Right cardiac atrium (tissue), 5 donors: Measurements from ENCODE around the gene RNASE7. TPM values are rescaled to one million over a fixed set of nuclear protein-coding genes. Genes with fewer than 3 reads are reported as not detected.

Experiments used
- ATAC-seq, 2 donors: fragments of 200-7000 bp; cut with Tn5 transposase; one replicate each; pipeline versions ENCODE4 v1.8.0 to v1.9.1; 2020; ENCODE audit warnings: moderate library complexity in 2 of 2, mild to moderate bottlenecking in 1 of 2
- DNase-seq, 3 donors: peaks; one replicate each; pipeline ENCODE4 v3.0.0-alpha.2; 2020
- H3K27ac ChIP-seq: one replicate; pipeline ENCODE4 v1.5.1; 2013; ENCODE audit warnings: mild to moderate bottlenecking, low read length, control low read depth, moderate library complexity
- H3K27me3 ChIP-seq: one replicate; pipeline ENCODE4 v1.6.1; 2013; ENCODE audit not compliant: control insufficient read depth, insufficient read depth
- H3K4me1 ChIP-seq: one replicate; pipeline ENCODE4 v1.6.1; 2013; ENCODE audit warnings: low read length; ENCODE audit not compliant: control insufficient read depth, insufficient read depth
- H3K4me3 ChIP-seq: one replicate; pipeline ENCODE4 v1.5.1; 2013; ENCODE audit warnings: low read length, control low read depth
- H3K9me3 ChIP-seq: one replicate; pipeline ENCODE4 v1.6.1; 2013; ENCODE audit warnings: low read length; ENCODE audit not compliant: control insufficient read depth
- WGBS: extraction: QIAGEN DNeasy Blood & Tissue Kit; methylation state at CpG from one replicate; pipeline ENCODE4 v1.1.7; 2013; 5-methylcytosine and 5-hydroxymethylcytosine counted together
- intact Hi-C, 4 donors: fragments of 100-400 bp; cut with DNase I; formaldehyde crosslinking; loops; one replicate each; pipeline versions ENCODE4 v1.11.0 to v1.14.0; 2022 to 2023
- polyA plus RNA-seq: library from polyadenylated mRNA; stranded (reverse); fragments of 200-250 nt; gene quantifications from one replicate; pipeline ENCODE4 v1.2.3, GENCODE V29; 2013
- total RNA-seq, 4 donors: library from RNA; stranded (reverse); fragmentation: NEBNext Ultra II Directional; extraction: Animal tissue kit (Norgen Biotek cat#: 25700); gene quantifications; one replicate each; pipeline ENCODE4 v1.2.1, GENCODE V29; 2021
- donor health status: healthy with polysubstance abuse.
- donor health status: DM: no; HTN: yes; CAD: no.
- donor health status: DM: no; HTN: no; CAD: no.
- donor health status: DM: no; HTN: yes; CAD: no; lungs with severe emphysema.
- donor health status: DM: yes; HTN: yes; CAD: no.

RNASE7 gene
- total and polyA plus RNA-seq, 5 donors, result not detected

DNA sequence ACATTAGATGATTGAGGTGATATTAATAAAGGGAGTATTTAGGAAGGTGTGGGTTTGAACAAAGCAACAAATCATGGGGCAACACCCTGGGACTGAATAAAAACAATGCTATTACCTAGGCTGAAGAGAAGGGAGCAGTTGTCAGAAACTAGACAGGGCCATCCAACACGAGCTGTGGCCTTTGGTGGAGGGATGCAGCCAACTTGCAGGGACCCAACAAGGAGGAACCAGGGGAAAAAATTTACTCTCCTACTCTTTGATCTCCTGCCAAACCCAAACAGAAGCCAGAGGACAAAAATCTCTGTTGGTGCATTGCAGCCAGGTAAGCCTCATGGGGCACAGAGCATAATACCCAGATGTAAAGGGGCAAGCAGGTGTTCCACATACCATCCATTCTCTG is 31.0 kb upstream of the RNASE7 start:
- Histone ChIP-seq H3K4me3 (no peak overlapping the region), H3K27me3 (no peaks in the 10 kb centered on the region), H3K9me3 (no peaks in the 10 kb centered on the region), H3K4me1 (no peaks in the 10 kb centered on the region), H3K27ac (no peak overlapping the region)
- 82% methylated on average over 1 of the region's 1 CpG for WGBS
- no peak for ATAC-seq
- intact Hi-C loops, result loop anchor here in 1 of 4 donors (5.0 kb wide), 1 partner anchor 81 kb away; no protein-coding TSS in a partner anchor
- DNase-seq, result no peak

- peak overlapping the region; percentile 8 for H3K27ac ChIP-seq
- H3K4me3 ChIP-seq, result no peak overlapping the region
- no peaks in the 10 kb centered on the region for H3K9me3 ChIP-seq
- WGBS, result under 1% methylated on average over 4 of the region's 4 CpGs
- H3K27me3 ChIP-seq, result no peaks in the 10 kb centered on the region
- ATAC-seq (peak; percentile 80 to 83), DNase-seq (peak; percentile 78 to 87 (median 86))
- intact Hi-C loops, result loop anchor here (1.0 to 5.0 kb wide), 5 partner anchors 26 to 92 kb away; no protein-coding TSS in a partner anchor
- H3K4me1 ChIP-seq, result no peaks in the 10 kb centered on the region
These were observed 27.4 kb upstream of the RNASE7 start for GRCh38 chr14:21014761-21015190.

DNA sequence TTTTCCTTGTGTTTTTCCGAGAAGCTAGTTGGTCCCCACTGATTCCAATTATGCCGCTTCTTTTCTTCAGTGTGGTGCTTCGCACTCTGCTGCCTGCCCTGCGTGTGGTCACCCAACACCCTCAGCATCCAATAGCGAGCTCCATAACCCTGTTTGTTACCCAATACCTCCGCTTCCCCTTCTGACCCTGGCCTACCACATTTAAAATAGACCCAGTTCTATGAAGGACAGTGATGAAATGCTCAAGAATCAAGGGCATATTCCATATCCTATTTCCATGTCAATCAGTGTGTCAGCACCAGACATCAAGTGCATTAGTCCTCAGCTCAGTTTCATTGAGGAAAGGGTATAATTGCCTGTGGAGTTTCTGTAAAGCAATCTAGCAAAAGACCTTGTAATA is 26.9 kb upstream of the RNASE7 start:
- no peak overlapping the region for H3K4me3 ChIP-seq
- intact Hi-C loops, result loop anchor here (2.0 to 5.0 kb wide), 4 partner anchors 25 to 91 kb away; no protein-coding TSS in a partner anchor
- no peaks in the 10 kb centered on the region for H3K9me3 ChIP-seq
- DNase-seq, result no peak
- 62% methylated on average over 6 of the region's 6 CpGs for WGBS
- ATAC-seq, result peak in 1 of 2 donors; percentile 32
- H3K4me1 ChIP-seq, result no peaks in the 10 kb centered on the region
- no peaks in the 10 kb centered on the region for H3K27me3 ChIP-seq
- no peak overlapping the region for H3K27ac ChIP-seq

DNA sequence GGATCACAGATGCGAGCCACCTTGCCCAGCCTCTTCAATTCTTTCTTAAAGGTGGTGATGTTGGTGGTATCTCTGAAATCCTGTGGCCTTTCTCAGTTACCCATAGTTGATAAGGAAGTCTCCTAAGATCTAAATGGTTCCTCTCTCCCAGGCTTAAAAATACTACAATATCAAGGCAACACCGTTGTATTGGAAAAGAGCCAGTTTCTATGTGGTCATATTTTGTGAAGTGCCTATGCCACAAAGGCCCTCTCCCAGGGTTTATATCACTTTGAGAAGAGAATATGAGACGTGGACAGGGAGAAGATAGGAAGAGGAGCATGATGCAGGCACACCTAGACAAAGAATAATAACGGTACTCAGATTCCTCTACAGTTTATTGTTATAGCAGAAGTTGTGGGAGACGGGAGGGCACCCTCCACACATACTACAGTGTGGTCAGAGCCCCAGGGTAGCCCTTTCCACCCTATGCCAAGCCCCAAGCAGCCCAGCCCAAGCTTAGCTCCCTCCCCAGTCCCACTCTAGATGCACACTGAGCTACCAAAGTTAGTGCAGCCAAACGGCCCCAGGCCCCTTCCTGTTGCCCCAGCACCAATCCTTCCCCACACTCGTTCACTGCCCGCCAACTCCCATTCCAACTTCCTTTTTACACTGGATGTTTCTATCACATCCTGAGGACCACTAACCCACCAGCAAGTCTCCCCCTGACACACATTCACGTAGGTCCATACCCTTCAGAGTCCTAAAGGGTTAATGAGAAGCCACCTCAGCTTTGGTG is 25.6 kb upstream of the RNASE7 start:
- intact Hi-C loops, result loop anchor here in 1 of 4 donors (5.0 kb wide), 1 partner anchor 76 kb away; no protein-coding TSS in a partner anchor
- H3K27ac ChIP-seq, result no peak overlapping the region
- no peaks in the 10 kb centered on the region for H3K27me3 ChIP-seq
- H3K4me1 ChIP-seq, result no peaks in the 10 kb centered on the region
- H3K4me3 ChIP-seq, result no peak overlapping the region
- ATAC-seq (no peak), DNase-seq (no peak)
- WGBS, result 57% methylated on average over 9 of the region's 9 CpGs
- H3K9me3 ChIP-seq, result no peaks in the 10 kb centered on the region

DNA sequence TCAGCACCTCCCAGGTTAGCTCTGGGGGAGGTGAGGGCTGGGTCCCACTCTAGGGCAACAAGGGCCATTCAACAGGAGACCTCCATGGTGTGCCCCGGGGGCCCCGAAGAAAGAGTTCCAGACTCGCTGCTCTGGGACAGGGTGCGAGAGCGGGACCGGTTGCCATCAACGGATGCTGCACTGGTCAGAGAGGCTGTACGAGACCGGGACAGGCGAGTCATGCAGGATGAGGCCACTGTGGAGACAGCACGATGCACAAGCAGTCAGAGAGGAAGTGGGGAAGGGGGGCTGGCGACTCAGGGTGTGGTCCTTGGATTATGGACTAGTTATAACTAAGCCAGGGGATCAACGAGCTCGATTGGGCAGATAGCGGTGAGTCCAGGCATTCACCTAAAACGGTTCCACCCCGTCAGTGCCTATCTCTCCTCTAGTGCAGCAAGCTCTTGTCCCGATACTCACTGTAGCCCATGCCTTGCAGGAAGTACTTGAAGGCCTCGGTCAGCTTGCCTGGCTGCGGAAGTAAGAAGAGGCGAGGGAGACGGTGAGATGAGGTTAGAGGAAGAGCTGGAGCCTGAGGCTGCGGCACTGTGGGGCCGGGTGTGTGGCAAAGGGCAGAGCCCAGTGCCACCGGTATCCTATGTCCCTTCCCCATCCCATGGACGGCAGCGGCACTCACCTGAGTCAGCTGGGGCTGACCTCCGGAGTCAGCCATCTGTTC is 24.5 kb upstream of the RNASE7 start:
- no peaks in the 10 kb centered on the region for H3K27me3 ChIP-seq
- peaks cover 3% of the 10 kb centered on the region for H3K4me1 ChIP-seq
- no peak overlapping the region for H3K27ac ChIP-seq
- intact Hi-C loops, result loop anchor here in 1 of 4 donors (5.0 kb wide), 1 partner anchor 75 kb away; no protein-coding TSS in a partner anchor
- ATAC-seq (peak in 1 of 2 donors; percentile 3), DNase-seq (peak in 1 of 3 donors; percentile 55)
- 72% methylated on average over 28 of the region's 28 CpGs for WGBS
- H3K4me3 ChIP-seq, result no peak overlapping the region
- no peaks in the 10 kb centered on the region for H3K9me3 ChIP-seq

DNA sequence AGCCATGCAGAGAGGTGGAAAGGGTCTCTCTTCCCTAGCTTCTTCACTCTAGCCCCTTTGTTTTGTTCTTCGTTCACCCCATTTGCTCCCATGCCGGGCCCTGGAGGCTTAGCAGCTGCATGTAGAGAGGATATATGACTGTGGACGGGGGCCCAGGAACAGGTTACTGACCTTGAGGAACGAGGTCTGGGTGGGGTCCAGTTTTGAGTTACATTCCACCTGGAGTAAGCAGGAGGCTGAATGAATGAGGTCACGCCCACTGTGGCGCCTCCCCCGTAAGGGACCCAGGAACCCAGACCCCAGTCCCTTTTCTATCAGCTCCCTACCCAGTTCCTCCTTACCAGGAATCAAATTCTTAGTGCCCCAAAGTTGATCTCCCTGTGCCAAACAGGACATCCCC is 23.9 kb upstream of the RNASE7 start:
- no peaks in the 10 kb centered on the region for H3K9me3 ChIP-seq
- 82% methylated on average over 7 of the region's 7 CpGs for WGBS
- H3K4me1 ChIP-seq, result peaks cover 4% of the 10 kb centered on the region
- H3K4me3 ChIP-seq, result no peak overlapping the region
- no peak overlapping the region for H3K27ac ChIP-seq
- ATAC-seq, result no peak
- H3K27me3 ChIP-seq, result no peaks in the 10 kb centered on the region
- no peak for DNase-seq
- intact Hi-C loops, result loop anchor here in 1 of 4 donors (5.0 kb wide), 1 partner anchor 74 kb away; no protein-coding TSS in a partner anchor

GRCh38 chr14:21018781-21019180 is 23.4 kb upstream of the RNASE7 start:
- WGBS, result 93% methylated on average over 3 of the region's 3 CpGs

DNA sequence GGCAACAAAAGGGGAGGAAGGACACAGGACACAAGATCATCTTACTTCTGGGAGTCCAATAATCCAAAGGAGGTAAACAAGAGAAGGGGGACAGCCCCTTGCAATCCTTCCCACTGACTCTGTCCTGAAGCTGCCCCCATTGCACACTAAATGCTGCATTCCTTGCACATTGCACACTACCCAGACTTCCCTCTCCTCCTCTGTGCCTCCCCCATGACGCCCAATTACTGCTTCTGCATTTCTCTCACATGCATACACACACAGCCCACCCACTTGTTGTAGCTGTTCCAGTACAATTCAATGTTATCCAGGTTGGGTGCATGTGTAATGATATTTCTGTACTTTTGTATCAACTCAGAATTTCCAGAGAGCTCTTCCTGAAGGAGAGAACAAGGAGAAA is 22.8 kb upstream of the RNASE7 start:
- no peak overlapping the region for H3K27ac ChIP-seq
- 54% methylated on average over 1 of the region's 1 CpG for WGBS
- H3K4me3 ChIP-seq, result no peak overlapping the region

More at GRCh38 chr14:21018781-21019180, 23.4 kb upstream of the RNASE7 start:
- Histone ChIP-seq H3K27ac (no peak overlapping the region), H3K27me3 (no peaks in the 10 kb centered on the region), H3K9me3 (no peaks in the 10 kb centered on the region), H3K4me1 (peaks cover 4% of the 10 kb centered on the region), H3K4me3 (no peak overlapping the region)
- intact Hi-C loops, result loop anchor here in 1 of 4 donors (5.0 kb wide), 1 partner anchor 74 kb away; no protein-coding TSS in a partner anchor
- DNase-seq, result no peak
- ATAC-seq, result no peak

DNA sequence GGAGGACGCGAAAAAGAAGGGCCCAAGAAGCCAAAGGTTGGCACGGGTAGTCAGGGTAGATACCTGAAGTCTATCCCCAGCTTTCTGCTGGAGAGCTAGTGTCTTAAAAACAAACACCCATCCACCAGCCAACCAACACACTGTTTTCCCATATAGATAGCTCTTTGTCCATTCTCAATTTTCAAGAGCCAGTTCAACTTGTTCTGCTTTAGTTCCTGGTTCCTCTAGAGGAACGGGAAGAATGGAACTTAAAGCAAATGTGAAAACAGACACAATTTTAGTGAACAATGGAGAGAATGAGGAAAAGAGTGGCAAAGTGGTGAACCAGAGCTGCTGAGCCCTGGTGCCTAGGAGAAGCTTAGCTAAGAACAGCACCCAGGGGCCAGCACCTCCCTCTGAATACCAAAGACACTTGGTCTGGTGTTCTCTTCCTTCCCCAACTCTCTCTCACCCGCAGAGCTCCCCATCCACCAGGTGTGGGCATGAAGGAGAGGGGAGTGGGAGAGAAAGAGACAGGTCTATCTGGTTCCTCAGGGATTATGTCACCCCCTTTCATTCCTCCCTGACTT is 21.1 kb upstream of the RNASE7 start:
- H3K4me1 ChIP-seq, result peaks cover 4% of the 10 kb centered on the region
- intact Hi-C loops, result no loop called here
- H3K9me3 ChIP-seq, result no peaks in the 10 kb centered on the region
- H3K4me3 ChIP-seq, result no peak overlapping the region
- no peak for ATAC-seq
- DNase-seq, result no peak
- no peaks in the 10 kb centered on the region for H3K27me3 ChIP-seq
- H3K27ac ChIP-seq, result no peak overlapping the region
- WGBS, result 88% methylated on average over 5 of the region's 5 CpGs

More for the DNA sequence above, 22.8 kb upstream of the RNASE7 start:
- Histone ChIP-seq H3K27me3 (no peaks in the 10 kb centered on the region), H3K4me1 (peaks cover 4% of the 10 kb centered on the region), H3K9me3 (no peaks in the 10 kb centered on the region)
- ATAC-seq, result no peak
- DNase-seq, result no peak
- intact Hi-C loops, result loop anchor here in 1 of 4 donors (5.0 kb wide), 1 partner anchor 73 kb away; no protein-coding TSS in a partner anchor

DNA sequence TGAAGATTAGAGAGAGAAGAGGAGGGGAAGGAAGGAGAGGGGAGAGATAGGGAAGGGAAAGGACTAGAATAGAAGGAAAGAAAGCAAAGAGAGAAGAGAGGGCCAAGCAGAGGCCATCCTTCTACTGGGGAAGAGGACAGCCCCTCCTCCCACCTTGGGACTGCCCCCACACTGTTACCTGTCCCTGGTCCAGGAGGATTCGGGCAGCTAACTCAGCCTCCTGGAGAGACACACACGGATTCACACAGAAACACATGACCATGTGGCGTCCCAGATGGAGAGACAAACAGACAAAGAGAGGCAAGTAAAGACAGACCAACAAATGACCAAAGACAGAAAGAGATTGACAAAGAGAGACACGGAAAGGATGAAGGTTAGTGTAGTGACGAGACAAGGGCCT is 19.5 kb upstream of the RNASE7 start:
- intact Hi-C loops, result no loop called here
- Histone ChIP-seq H3K9me3 (no peaks in the 10 kb centered on the region), H3K27me3 (no peaks in the 10 kb centered on the region), H3K4me1 (peaks cover 12% of the 10 kb centered on the region), H3K4me3 (peak overlapping the region; percentile 90), H3K27ac (peak overlapping the region; percentile 87)
- DNase-seq, result no peak
- ATAC-seq, result no peak
- WGBS, result 65% methylated on average over 5 of the region's 5 CpGs
